GM08714 (cell line): Measurements from ENCODE around the gene TM9SF1.
A peak's percentile ranks its signal among the peaks of the same experiment; 100 is the strongest.
"Not testable (repeated sequence)": the region's sequence is repeated elsewhere in the genome, so short reads cannot be mapped to it uniquely, and the experiment has no call there.

Experiments used
- H3K4me3 ChIP-seq: fragments of 200-500 bp; sonication (Bioruptor generic); 2 replicates; pipeline ENCODE4 v1.5.1; 2014; ENCODE audit warnings: mild to moderate bottlenecking, low read length, inconsistent platforms
- ZNF274 ChIP-seq: IDR thresholded peaks from 2 replicates; pipeline ENCODE4 v1.6.1; 2012; ENCODE audit warnings: mild to moderate bottlenecking, low read depth, low read length

TM9SF1 gene

DNA sequence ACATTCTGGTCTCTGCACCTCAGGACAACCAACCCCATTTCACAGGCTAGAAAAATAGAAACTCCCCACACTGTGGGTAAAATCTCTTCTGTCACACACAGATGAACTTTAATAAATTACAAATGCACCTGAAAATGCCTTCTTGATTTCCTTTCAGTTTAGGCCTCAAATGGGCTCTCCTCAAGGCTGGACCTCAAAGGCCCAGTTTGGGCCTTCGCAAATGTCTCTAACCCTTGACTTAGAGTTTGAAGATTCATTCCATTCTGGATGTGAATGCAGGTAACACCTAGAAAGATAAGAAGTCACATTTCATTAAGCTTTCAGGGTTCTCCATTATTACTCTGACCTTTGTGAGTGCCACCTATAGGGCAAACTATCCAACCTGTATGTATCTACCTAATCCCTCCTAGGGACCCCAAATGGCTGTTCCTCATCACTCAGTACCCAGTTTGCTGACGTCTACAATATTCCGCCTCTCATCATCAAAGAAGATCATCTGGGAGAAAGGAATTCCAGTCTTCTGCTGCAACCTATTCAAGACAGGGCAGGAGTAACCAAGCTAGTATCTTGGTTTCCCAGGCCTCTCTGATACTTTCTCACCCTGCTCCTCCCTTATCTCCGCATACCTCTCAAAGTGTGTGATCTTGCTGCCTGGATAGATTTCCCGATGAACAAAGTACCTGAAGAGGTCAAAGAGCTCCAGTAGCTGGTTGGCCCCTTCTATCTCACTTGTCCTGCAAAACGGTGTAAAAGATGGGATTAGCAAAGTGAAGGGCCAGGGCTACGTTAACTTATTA is 18.8 kb upstream of the TM9SF1 start:
- TF ChIP-seq ZNF274 = no peak
- peak overlapping the region; percentile 80; the same call in 1 of the 2 replicates for H3K4me3 ChIP-seq

DNA sequence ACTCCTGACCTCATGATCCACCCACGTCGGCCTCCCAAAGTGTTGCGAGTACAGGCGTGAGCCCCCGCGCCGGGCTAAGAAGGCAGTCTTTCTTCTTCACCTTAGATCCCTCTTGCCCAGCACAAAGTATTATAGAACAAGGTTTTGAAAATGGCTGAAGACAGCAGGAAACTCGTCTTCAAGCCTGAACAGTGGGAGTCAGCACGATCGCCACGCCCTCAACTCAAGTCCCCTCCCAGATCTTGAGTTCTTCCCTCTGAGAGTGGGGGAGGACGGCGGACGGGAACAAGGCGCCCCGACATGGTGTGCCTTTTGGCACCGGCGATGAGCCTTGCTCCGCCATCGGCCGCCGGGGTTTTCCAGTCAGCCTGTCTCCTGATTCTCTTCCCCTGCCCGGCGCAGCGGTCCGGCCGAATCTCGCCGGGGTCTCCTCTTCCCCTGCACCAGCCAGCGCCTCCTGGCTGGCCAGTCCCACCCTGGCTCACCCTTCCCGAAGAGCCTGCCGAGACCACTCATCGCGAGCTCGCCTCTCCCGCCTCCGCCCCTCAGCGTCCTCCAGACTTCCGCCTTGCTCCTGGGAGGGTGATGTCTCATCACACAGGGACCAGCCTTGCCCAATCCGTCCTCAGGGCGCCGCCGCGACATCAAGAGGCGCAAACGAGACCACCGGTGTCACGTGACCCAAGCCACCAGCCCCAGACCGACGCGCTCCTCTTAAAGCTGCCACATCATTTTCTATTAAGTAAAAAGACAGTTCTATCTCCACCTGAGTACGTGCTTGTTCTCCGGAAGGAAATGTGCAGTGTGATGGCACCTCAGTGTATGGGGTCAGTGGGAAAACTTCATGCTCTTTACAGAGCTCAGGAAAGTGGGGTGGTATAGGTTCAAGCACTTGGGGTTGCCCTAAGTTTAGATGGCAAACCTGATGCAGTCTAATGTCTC is 18.0 kb upstream of the TM9SF1 start, which contains the start of gene CHMP4A:
Gene CHMP4A (minus strand): TSS at position 565 of the 942 bp plus-strand sequence. CDS start 49 bp downstream, at position 516.
- peak within 1 kb of the TSS; percentile 80 for H3K4me3 ChIP-seq

DNA sequence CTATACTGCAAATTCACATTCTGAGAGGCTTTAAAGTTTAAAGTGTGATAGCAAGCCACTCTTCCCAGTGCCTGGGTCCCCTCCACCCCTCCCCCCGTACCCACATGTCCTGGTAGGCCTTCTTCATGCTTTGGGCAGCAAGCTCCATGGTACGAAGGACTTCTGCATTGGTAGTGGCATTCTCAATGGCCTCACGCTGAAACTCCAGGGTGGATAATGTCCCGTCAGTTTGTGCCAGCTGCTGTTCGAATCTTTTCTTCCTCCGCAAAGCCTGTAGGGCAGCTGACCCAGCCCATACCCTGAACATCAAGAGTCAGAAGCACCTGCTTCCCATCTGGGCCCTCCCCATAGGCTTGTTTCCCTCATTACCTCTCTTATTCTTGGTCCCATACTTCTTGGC is 16.1 kb upstream of the TM9SF1 start:
- H3K4me3 ChIP-seq = no peak overlapping the region
- no peak for TF ChIP-seq ZNF274

More for the DNA sequence above, 18.0 kb upstream of the TM9SF1 start, which contains the start of gene CHMP4A:
- TF ChIP-seq ZNF274 = no peak

DNA sequence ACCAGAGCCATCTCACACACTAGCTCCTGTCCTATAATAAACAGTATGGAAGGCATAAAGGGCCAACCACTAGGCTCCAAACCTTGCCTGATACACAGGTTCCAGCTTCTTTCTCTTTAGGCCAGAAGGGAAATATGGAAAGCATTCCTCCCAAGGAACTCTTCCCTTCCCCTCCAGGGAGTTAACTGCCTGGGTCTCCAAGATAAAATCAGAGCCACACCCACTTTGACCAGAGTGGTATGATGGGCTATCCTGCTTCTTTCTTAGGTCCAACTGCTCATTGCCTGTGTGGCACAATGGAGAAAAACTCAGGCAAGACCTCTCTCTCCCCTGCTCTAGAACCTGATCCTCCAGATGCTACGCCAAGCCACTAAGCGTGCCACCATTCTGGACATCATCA is 12.4 kb upstream of the TM9SF1 start:
- no peak for TF ChIP-seq ZNF274
- H3K4me3 ChIP-seq = no peak overlapping the region

DNA sequence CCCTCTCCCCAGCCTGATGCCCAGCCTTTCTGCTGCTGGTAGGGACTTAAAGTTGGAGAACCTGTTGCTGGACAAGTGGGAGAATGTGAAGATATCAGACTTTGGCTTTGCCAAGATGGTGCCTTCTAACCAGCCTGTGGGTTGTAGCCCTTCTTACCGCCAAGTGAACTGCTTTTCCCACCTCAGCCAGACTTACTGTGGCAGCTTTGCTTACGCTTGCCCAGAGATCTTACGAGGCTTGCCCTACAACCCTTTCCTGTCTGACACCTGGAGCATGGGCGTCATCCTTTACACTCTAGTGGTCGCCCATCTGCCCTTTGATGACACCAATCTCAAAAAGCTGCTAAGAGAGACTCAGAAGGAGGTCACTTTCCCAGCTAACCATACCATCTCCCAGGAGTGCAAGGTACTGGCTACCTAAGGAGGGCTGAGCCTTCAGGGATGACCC is 11.9 kb upstream of the TM9SF1 start:
- TF ChIP-seq ZNF274 = no peak
- no peak overlapping the region for H3K4me3 ChIP-seq

DNA sequence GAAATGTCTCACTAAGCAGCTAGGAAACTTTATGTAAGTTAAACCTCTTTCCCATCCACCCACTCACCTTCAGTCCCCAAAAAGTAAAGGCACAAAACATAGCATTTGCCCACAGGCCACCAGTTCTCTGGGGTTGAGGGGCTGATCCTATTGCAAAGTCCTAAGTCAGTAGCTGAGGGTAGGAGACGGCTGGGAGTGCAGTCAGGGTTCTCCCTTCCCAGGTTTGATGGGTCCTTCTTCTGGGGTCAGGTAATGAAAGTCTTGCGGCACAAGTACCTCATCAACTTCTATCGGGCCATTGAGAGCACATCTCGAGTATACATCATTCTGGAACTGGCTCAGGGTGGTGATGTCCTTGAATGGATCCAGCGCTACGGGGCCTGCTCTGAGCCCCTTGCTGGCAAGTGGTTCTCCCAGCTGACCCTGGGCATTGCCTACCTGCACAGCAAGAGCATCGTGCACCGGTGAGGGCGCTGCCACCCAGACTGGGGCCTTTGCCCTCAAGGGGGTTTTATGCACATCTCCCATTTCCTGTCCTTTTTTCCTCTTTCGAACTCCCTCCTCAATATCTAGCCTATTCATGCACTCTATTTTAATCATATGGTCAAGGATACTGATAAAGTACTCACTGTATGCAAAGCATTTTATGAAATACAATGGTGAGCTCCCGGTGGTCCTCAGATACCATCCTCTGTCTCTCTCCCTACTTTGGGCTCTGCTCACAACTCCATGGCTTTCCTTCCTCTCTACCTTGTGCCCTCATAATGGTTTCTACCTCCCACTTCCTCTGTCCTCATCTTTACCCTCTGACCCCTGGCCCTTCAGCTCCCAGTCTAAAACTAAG is 11.2 kb upstream of the TM9SF1 start:
- no peak for TF ChIP-seq ZNF274
- no peak overlapping the region for H3K4me3 ChIP-seq

DNA sequence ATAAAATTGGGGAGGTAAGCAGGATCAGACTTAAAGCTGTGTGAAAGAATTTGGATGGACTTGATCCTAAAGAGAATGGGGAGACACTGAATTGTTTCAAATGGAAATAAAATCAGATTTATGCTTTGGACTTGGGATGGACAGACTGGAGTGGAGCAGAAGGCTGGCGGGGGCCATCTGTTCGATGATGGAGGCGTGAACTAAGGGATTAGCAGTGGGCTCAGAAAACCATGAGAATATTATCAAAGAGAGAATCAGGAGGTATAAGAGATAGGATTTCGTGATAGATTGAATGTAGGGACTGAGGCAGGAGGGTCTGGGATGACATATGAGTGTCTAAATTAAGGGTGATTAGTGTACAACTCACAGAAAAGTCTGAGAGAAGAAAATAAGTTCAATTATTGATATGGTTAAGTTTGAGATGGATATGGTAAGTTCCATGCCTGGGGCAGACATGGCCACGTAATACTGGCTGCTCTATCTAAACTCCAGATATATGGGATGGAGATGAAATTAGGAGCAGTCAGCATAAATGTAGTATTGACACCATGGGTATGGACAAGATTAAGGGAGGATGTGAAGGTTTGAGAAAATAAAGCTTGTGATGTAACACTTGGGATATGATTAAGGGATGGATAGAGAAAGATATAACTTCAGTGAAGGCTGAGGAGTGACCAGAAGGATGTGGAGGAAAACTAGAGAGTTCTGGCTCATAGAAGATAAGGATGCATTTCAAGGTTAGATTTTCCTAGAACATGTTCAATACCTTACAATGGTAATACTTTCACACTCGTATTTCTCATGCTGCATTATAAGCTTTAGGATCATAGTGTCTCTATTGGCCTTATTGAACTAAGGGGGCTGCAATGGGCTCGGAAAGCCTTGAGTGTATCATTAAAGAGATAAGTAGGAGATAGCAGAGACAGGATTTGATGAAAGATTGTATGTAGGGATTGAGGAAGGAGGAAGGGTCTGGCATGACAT is 9.2 kb upstream of the TM9SF1 start:
- TF ChIP-seq ZNF274 = no peak
- H3K4me3 ChIP-seq = no peak overlapping the region

DNA sequence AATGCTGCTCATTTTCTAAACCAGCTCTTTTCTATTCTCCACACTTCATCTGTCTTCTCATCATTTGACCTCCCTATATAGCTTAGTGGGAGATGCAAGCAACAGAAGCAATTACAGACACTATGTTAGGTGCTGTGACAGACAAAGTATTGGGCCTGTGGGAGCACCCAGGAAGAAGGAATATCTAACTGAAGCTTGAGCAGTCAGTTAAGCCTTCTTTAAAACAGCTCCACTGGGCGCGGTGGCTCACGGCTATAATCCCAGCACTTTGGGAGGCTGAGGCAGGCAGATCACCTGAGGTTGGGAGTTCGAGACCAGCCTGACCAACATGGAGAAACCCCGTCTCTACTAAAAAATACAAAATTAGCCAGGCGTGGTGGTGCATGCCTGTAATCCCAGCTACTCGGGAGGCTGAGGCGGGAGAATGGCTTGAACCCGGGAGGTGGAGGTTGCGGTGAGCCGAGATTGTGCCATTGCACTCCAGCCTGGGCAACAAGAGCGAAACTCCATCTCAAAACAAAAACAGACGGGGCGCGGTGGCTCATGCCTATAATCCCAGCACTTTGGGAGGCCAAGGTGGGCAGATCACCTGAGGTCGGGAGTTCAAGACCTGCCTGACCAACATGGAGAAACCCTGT is 8.1 kb upstream of the TM9SF1 start:
- not testable (repeated sequence) for H3K4me3 ChIP-seq

DNA sequence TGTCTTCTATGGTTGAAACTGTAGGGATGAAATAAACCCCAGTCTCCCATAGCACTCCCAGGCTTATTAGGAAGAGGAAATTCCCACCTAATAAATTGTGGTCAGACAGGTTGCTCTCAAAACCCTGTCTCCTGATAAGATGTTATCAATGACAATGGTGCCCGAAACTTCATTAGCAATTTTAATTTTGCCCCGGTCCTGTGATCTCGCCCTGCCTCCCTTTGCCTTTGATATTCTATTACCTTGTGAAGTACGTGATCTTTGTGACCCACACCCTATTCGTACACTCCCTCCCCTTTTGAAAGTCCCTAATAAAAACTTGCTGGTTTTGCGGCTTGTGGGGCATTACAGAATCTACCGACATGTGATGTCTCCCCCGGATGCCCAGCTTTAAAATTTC is 7.3 kb upstream of the TM9SF1 start:
- H3K4me3 ChIP-seq = not testable (repeated sequence)

DNA sequence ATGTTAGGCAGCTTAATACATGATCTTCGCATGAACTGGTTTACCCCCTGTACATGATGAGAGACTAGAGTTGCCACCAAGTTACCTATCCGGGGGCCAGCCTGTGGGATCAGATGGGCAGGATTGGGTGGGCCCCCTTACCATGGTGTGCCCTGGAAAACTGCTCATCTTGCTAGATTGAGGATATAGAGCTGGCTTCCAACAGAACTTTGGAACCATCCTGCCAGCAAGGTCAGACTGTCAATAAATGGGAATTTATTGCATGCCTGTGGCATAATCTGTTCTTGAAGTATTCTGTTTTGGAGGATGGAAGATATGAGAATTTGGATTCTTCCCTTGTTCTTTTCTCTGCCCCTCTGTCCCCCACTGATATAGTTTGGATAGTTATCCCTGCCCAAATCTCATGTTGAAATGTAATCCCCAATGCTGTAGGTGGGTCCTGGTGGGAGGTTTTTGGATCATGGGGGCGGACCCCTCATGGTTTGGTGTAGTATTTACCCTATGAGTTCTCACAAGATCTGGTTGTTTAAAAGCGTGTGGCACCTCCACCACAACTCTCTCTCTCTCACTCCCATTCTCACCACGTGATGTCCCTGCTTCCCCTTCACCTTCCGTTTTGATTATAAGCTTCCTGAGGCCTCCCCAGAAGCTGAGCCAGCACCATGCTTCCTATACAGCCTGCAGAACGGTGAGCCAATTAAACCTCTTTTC is 3.7 kb upstream of the TM9SF1 start:
- TF ChIP-seq ZNF274 = no peak
- H3K4me3 ChIP-seq = no peak overlapping the region

DNA sequence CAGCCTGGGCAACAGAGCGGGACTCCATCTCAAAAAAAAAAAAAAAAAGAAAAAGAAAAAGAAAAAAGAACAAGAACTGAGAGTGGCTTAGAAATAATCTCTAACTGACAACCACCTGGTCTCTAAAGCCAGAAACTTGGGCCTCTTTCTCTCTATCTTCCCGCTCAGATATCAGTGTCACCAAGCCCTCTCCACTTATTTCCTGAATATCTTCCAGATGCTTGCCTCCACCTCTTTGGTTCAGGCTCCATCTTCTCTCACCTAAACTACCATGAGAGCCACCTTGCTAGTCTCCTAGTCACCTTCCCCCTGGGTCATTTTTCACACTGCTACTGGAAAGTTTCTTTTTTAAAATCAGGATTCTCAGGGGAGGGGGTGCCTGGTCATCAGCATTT is 1.8 kb upstream of the TM9SF1 start:
- H3K4me3 ChIP-seq = peak overlapping the region; percentile 69
- no peak for TF ChIP-seq ZNF274
